Measurements from ENCODE around the gene ATP8B3.

- TF ChIP-seq CTCF (conservative IDR thresholded peaks at IDR 0.05 in 1 of 2, IDR thresholded peaks at IDR 0.05 in 1 of 2; ENCODE audit: low read depth in 1 of 2, low read length in 2 of 2) (no peak), EZH2 (IDR thresholded peaks at IDR 0.05; ENCODE audit: low read length, missing control alignments) (peak; percentile 30)
Observed at GRCh38 chr19:1765904-1766799, 45.9 kb downstream of the ATP8B3 start.

Data from fibroblast of lung (primary cell).